ENCODE results near the gene GPR15.

Gene GPR15

DNA sequence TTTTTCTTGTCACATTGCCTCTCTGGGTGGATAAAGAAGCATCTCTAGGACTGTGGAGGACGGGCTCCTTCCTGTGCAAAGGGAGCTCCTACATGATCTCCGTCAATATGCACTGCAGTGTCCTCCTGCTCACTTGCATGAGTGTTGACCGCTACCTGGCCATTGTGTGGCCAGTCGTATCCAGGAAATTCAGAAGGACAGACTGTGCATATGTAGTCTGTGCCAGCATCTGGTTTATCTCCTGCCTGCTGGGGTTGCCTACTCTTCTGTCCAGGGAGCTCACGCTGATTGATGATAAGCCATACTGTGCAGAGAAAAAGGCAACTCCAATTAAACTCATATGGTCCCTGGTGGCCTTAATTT, 478 bp downstream of the GPR15 start:
- DNase-seq, result no peak

DNA sequence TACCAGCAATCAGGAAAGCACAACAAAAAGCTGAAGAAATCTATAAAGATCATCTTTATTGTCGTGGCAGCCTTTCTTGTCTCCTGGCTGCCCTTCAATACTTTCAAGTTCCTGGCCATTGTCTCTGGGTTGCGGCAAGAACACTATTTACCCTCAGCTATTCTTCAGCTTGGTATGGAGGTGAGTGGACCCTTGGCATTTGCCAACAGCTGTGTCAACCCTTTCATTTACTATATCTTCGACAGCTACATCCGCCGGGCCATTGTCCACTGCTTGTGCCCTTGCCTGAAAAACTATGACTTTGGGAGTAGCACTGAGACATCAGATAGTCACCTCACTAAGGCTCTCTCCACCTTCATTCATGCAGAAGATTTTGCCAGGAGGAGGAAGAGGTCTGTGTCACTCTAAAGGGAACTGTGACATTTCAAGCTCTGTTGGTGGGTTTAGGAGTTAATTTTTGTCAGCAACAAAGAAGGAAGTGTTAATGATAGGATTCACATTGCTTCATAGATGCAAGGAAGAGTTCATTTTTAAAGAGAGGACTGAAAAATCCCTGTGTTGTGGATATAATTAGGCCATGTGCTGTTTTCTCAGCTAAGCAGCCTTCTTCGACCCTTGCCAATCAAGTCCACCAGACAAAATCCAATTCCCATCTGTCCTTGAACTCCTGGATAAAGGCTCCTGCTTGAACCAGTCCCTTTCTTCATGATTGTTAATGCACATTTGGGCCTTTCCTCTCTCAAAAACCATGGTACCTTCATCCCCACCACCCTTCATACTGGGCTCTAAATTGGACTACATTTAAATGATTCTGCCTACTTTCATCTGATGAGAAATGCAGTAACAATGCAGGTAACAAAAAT, 1.2 kb downstream of the GPR15 start:
- no peak for DNase-seq

DNA sequence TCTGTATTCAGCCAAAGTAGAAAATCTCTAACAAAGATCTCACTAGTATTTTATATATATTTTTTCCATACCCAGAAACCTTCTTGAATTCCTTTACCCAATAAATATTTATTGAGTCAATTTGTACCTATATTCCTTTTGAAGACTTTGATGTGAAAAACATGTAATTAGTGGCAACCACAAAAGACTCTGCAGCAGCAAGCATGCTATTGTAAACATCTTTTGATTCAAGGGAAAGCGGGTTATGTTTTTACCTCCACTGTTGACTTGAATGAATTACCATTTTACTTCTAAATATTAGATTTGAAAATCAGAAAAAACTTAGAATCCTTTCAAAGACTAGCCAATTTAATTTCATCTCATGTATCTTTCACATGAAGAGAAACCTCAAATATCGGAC, 2.4 kb downstream of the GPR15 start:
- DNase-seq, result no peak

DNA sequence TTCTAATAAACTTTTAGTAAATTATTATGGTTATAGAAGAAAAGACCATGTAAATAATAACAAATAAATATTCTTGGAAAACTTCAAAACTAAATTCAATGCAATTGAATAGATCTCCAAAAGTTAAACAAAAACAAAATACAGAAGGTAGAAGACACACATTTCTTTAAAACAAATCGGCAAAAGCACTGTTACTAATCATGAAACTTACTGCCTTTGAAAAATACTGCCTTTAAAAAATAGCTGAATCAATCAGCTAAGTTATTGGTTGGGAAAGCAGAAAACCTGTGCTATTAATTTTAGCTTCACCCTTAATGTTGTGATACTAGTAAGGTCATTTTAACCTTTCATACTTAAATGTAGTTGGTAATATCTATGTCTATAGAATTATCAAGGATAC, 3.0 kb downstream of the GPR15 start:
- DNase-seq, result no peak

DNA sequence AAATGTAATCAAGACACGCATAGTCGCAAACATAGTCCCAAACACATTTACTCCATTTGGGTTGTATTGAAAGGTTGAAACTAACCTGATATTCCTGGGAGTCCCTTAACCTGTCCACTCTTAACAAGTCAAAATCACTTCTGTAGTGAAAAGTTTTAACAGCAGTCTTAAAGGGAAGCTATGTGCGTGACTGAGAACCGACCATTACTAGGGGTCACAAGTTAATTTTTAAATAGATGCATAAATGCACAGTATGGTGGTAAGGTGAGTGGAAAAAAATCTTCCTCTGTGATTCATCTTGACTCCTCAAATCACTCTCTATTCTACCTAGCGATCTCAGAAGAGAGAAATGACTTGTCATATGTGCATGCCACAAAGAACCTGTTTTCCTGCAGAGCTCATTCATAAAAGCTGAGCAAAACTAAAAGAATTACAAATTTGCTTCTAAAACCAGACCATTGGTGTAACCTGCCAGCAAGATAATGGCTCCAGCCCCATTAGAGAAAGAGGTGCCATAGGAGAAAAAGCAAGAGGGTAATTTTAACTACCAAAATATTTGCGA, 4.8 kb downstream of the GPR15 start:
- no peak for DNase-seq

DNA sequence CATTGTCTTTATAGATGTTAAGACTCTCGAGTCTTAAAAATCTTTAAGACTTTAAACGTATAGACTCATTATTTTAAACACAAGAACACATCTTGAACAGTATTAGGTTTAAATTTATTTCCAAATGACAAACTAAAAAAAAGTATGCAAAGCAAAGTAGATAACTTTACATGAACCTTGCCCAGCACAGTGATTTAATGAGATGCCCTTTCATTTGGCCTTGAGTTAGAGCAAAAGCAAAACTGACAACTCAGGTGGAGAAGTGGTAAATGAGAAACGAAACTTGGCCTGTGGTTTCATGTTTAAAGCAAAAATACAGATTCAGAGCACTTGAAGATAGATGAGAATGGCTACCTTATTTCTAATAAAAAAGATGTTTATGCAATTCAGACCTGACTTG, 8.6 kb downstream of the GPR15 start:
- no peak for DNase-seq

DNA sequence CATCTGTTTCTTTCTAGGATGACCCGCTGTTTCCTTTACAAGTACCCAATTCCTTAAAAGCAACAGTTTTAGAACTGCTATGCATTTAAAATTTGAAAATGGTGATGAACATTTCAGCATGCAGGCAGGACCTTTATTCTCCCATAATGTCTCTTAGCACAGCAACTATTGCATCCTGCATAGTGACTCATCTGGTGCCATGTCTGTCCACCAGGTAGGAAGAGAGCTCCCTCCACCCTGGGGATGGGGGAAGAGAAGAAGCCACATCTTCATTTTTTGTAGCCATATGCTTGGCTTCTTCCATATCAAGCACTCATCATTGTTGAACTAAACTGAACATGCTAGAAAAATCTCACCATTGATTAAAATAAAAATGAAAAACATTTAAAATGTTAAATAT, 9.9 kb downstream of the GPR15 start:
- DNase-seq, result no peak

DNA sequence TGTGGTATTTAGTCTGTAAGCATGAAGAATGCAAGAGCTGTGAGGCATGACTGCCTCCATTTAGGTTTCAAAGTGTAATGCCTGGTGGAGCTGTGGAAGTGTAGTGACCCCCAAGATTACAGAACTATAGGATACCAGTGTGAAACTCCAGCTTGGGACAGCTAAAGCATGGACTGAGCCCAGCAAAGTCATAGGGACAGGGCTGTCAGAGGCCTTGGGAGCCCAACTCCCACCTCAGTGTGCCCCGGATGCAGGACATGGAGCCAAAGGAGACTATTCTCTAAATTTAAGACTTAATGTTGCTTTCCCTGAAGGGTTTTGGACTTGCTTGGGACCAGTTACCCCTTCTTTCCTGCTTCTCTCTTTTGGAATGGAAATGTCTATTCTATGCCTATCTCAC, 10.8 kb downstream of the GPR15 start:
- DNase-seq, result no peak

DNA sequence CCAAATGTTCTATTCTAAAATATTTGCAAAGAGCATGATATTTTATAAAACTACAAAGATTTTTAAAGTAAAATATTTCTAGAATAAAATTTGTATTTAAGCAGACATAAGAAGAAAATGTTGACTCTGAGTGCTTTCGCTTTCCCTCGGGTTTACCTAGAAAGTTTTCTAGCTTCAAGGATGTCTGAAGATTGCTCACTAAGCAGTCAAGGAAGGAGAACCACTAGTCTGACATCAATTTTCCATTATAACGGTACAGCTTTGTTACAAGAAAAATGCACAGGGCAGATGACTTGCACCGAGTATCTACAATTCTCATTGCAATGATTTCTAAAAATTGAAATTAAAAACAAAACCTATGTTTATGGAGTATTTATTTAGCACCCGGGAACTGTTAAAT, 14.2 kb downstream of the GPR15 start:
- no peak for DNase-seq

DNA sequence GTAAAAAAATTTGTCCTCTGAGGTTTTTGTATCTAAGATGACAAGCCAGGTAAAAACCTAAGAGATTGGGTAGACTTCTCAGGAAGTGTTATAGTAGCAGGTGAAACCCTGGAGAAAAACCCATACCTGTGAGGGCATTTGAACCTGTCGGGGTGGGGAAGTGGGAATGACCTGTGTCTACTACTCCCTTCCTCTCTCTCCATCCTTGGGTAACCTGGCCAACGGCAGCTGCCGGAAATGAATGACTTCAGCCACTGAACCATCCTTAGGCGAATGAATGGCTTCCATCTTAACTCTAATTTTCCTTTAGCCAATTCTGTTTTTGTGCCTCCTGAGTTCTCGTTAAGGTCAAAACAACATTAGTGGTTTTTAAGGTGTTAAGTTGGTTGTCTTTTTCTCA, 16.8 kb downstream of the GPR15 start:
- DNase-seq, result no peak

DNA sequence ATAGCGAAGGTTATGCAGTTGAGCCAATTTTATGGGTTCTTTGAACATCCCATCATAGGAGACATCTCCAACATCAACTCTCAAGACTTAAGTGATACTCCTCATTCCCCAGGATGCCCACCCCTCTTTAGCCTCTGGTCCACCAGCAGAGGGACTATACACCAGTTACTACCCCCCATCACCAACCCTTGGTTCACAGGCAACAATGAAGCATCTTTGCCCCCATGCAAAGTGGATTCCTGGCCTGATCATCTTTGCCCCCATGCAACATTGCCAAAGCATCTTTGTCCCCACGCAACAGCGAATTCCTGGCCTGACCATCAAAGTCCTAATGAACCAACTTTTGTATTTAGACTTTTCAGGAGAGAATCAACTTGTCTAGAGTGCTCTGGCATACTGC, 19.1 kb downstream of the GPR15 start:
- DNase-seq, result no peak

DNA sequence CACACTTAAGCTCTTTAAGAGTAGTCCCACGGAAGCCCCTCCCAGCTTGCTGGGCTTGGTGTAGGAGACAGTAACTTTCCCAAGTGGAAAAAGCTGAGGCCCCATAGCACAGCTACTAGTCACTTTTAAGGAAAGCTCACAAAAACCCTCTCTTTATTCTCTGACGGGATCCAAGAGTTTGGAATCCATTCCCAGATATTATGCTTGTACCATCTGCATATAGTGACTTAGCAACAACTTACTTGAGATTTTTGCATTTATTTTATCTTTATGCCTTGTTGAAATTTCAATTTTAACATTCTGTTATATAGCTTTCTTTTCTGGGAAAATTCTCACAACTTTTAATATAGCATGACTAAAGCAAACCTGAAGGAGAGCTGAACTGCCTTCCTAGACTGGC, 19.5 kb downstream of the GPR15 start:
- DNase-seq, result no peak

DNA sequence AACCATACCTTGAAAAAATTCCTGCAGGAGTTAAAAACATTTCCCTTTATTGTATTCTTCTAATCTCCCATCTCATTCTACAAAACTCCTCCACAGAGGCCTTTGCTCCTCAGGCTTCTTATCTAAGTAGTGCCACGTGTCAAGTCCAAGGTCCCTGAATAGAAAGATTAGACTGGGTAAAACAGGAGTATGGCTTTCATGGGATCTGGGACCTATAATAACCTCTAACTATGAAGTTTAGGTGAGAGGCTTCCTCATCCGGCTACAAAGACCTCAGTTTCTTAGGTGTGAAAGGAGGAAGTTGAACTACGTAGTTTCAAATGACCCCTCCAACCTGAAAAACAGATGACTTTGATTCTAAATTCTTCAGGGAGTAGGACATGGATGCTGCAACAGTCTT, 20.0 kb downstream of the GPR15 start:
- DNase-seq, result peak; percentile 63

DNA sequence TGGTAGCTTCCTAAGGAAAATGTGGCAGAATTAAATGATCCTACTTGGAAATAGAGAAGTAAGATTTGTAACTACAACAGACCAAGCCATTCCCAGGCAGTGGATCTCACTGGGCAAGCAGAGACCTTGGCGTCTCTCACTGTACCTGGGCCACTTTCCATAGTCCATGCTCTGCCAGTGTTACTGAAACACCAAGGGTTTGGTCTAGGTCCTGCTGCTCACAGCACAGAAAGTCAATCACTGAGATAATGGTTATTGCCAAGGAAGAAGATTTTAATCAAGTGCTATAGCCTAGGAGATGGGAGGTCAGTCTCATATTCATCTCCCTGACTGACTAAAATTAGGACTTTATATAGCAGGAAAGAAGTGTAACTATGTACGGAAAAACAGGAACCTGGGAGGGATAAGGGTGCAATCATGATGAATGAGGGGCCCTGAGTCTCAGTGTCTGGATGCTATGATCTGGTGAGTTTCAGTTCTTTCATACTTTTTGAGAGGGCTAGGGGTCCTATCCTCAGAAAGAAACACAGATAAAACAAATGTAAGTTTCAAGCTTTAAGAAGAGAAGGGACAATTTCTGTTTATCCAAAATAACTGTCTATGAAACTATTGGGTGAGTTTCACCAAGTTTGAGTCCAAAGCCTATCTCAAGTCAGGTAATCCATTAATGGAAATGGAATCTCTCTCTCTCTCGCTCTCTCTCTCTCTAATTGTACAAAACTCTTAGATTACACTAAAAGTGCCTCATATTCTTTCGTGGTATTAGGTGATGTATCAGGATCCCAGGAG, 20.6 kb downstream of the GPR15 start:
- no peak for DNase-seq

DNA sequence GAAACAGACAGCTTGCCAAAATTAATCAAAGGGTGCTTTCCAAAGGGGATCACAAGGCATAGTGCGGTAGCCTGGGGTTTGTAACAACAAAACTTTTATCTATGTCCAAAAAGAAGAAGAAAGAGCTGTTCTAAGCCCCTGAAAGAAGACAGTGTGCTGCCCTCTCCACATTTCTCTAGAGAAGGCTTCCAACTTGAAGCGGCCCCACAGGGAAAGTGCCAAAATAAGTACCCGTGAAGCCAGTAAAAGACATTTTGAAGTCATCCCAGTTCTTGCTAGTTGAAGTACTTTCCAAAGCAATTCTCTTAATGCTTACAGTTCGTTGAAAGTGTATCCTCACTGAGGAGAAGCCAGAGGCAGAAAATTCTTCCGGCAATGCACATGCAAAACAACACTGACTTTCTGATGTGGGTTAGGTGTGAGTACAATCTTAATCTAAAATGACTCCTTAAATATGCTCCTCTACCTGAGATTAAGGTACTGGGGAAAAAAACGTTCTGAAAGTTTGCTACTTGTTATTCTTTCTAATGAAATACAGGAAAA, 21.3 kb downstream of the GPR15 start:
- no peak for DNase-seq

DNA sequence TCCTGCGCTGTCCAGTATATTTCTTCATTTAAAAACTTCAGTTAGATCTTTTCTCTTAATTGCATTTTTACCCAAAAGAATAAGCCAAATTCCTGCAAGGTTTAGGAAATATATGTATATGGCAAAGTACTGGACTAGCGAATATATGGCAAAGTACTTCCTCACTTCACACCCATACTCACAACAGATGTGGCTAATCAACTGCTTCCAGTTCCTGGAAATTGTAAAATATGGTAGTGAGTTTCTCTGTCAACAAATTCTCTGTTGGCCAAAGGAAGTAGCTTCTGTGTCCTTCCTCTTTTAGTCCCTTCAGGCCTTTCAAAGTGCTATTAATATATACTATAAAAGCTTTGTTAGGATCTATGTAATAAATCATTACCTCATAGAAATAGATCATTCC, 22.0 kb downstream of the GPR15 start:
- peak; percentile 74 for DNase-seq

DNA sequence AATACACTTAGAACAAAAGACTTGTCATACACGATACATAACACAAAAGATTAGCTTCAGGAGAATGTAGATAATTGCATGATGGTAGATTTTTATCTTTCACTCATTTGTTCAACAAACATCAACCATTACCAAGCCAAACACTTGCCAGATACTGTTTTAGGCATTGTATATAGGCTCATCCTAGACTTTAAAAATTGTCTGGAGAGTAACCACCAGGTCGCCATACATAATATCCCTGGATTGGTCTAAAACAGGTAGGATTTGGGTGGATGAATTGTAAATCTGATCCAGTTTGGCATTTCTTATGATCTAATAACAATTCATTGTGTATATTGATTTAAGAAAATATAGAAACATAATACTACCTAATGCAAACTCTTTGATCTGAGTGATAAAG, 22.8 kb downstream of the GPR15 start:
- DNase-seq, result no peak

DNA sequence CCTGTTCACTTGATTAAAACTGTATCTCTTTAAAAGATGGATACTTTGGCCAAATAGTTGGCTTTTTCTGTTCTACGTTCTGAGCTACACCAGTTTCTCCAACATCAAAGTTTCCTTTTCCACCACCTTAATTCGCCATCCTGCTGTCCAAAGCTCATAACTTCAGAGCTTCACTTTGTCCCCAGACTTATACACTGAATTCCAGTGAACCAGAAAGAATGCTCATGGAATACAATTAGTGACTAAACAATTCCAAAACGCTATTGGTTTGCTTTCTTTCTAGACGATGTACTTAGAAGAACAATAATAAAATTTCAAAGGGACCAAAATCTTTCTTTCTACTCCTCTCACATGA, 23.2 kb downstream of the GPR15 start:
- DNase-seq, result no peak

DNA sequence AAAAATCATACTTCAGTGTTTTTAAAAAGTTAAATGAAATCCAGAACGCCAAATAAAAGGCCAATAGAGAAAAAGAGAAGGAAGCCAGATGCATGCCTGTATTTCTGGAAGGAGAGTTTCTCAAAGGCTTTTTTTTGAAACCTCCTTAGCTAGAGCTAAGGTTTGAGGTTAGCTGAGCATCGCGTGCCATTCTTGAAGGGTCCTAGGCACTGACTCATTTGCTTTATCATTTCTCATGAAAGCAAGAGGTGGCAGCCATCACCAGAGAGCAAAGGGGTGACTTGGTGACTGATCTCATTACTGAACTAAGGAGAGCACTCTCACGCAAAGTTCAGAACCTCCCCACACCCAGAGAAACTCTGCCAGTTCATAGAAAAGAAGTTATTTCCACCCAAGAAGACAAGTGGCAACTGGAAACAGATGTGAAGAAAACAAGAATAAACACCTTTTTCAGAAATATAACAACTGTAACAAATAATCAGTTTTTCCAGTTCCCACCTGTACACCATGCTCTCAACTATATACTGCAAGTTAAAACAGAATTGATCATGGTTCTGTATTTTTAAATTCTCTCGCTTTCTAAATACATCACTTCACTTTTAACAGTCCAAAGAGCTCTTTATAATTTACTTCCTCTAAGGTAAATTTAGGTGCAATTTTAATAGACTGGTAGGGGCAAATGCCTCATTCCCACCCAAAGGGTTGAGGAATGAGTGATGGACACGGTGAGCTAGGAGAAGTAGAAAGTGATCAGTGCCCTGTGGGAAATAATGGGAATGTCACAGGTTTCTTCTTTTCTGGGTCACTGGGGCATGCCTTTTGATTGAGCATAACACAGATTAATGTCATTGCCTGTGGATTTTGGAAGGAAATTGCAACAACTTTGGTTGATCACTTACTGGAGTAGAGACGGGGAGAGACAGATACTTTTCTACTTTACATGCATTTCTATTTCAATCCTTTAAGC, 24.7 kb downstream of the GPR15 start:
- peak; percentile 81 for DNase-seq

DNA sequence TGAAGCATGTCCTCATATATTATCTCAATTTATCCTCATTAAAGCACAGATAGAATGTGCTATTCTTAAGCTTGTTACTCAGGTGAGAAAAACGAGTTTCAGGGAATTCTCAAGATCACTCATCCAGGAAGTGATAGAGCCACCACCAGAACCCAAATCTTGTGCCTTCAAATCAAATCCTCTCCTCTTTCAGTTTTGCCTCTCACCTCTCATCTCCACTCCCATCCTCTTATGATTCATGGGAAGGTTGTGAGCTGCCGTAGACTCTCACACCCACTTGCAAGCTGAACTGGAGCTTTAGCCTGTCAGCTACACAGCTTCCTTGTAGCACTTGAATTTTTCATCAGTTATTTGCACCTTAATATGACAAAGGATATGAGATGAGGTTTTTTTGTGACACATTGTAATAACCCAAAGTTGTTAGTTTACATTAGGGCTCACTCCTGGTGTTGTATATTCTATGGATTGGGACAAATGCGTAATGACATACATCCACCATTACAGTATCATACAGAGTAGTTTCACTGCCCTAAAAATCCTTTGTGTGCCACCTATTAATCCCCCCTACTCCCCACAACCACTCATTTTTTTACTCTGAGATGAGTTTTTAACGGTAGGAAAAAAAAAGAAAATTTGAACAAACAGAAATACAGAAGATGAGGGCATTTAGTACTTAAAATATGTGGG, 25.7 kb downstream of the GPR15 start:
- DNase-seq, result no peak

DNA sequence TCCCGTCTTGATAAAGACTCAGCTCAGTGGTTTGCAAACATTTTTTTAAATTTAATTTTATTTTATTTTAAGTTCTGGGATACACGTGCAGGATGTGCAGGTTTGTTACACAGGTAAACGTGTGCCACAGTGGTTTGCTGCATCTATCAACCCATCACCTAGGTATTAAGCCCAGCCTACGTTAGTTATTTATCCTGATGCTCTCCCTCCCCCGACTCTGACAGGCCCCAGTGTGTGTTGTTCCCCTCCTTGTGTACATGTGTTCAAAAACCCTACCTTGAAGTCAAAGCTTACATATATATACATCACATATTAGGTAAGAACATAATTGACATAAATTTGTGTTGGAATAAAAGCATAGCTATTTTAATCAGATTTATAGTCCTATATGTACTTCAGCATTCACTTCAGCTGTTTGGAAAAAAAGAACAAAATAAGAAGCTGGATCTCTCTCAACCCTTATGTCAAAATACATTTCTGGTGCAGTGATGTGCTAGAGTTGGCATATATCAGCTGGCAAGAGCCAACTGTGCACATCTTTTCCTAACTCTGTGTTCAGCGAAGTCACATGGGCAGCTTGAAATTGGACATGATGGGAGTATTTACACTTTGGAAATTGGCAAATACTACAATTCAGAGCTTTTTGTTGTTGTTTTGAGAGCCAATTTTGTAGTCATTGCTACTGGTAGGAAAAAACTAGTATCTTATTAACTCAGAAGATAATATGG, 26.5 kb downstream of the GPR15 start:
- DNase-seq, result no peak

Measured in hematopoietic multipotent progenitor cell treated with erythropoietin and hydrocortisone succinate and interleukin-3 and kit ligand, for 4 days (in vitro differentiated cells).